Measurements from ENCODE around the gene TRIM47. TPM values are rescaled to one million over a fixed set of nuclear protein-coding genes. Genes with fewer than 3 reads are reported as not detected.

TRIM47 gene
- total and polyA plus RNA-seq, 8 donors, result 13.4 to 63.8 (median 20.8) TPM

- Histone ChIP-seq H3K4me3 (no peak overlapping the region), H3K36me3 (peaks cover 0 to 90% of the 10 kb centered on the region in 2 donors), H3K27me3 (no peaks in the 10 kb centered on the region), H3K4me1 (peaks cover 13 to 42% of the 10 kb centered on the region in 2 donors), H3K9me3 (no peaks in the 10 kb centered on the region), H3K27ac (no peak overlapping the region)
- ATAC-seq (no peak), DNase-seq (no peak)
- intact Hi-C loops (cut with DNase I), result no loop called here
- TF ChIP-seq CTCF (IDR thresholded peaks at IDR 0.05), result no peak
These were observed 47.3 kb downstream of the TRIM47 start for GRCh38 chr17:75831032-75831571.

- peaks cover 13 to 40% of the 10 kb centered on the region in 2 donors for H3K4me1 ChIP-seq
- DNase-seq (peak in 1 of 4 donors; percentile 74), ATAC-seq (no peak)
- H3K4me3 ChIP-seq, result no peak overlapping the region
- H3K27me3 ChIP-seq, result no peaks in the 10 kb centered on the region
- peaks cover 0 to 90% of the 10 kb centered on the region in 2 donors for H3K36me3 ChIP-seq
- peak; percentile 32 to 58 for TF ChIP-seq CTCF (IDR thresholded peaks at IDR 0.05)
- intact Hi-C loops (cut with DNase I), result no loop called here
- no peak overlapping the region for H3K27ac ChIP-seq
- H3K9me3 ChIP-seq, result no peaks in the 10 kb centered on the region
These were observed 48.0 kb downstream of the TRIM47 start for GRCh38 chr17:75830164-75831031.

GRCh38 chr17:75829747-75830146, 48.6 kb downstream of the TRIM47 start:
- Histone ChIP-seq H3K36me3 (peaks cover 0 to 90% of the 10 kb centered on the region in 2 donors), H3K27me3 (no peaks in the 10 kb centered on the region), H3K27ac (no peak overlapping the region), H3K4me3 (no peak overlapping the region), H3K9me3 (no peaks in the 10 kb centered on the region), H3K4me1 (peaks cover 13 to 35% of the 10 kb centered on the region in 2 donors)
- DNase-seq (no peak), ATAC-seq (no peak)
- intact Hi-C loops (cut with DNase I), result no loop called here
- TF ChIP-seq CTCF (IDR thresholded peaks at IDR 0.05), result no peak

- intact Hi-C loops (cut with DNase I), result no loop called here
- Histone ChIP-seq H3K9me3 (no peaks in the 10 kb centered on the region), H3K36me3 (peaks cover 0 to 90% of the 10 kb centered on the region in 2 donors), H3K4me3 (no peak overlapping the region), H3K27me3 (no peaks in the 10 kb centered on the region), H3K27ac (no peak overlapping the region), H3K4me1 (peaks cover 13 to 28% of the 10 kb centered on the region in 2 donors)
- ATAC-seq (no peak), DNase-seq (peak in 1 of 4 donors; percentile 79)
- TF ChIP-seq CTCF (IDR thresholded peaks at IDR 0.05), result no peak
These were observed 49.6 kb downstream of the TRIM47 start for GRCh38 chr17:75828741-75829140.

- Histone ChIP-seq H3K36me3 (peaks cover 0 to 91% of the 10 kb centered on the region in 2 donors), H3K4me3 (peak overlapping the region in 1 of 2 donors; percentile 7)
These were observed 50.3 kb downstream of the TRIM47 start for GRCh38 chr17:75828076-75828400.

More at GRCh38 chr17:75828076-75828400, 50.3 kb downstream of the TRIM47 start:
- peak overlapping the region in 1 of 2 donors; percentile 65 for H3K27ac ChIP-seq
- peak in 1 of 4 donors; percentile 74 for DNase-seq
- TF ChIP-seq CTCF (IDR thresholded peaks at IDR 0.05), result no peak
- no peaks in the 10 kb centered on the region for H3K27me3 ChIP-seq
- no peak for ATAC-seq
- intact Hi-C loops (cut with DNase I), result no loop called here
- no peaks in the 10 kb centered on the region for H3K9me3 ChIP-seq
- H3K4me1 ChIP-seq, result peaks cover 8 to 21% of the 10 kb centered on the region in 2 donors
